Astrocyte of the spinal cord (primary cell): Measurements from ENCODE around the gene AHNAK.

Experiments
- DNase-seq: peaks from one replicate; pipeline ENCODE4 v3.0.0; 2011; ENCODE audit warnings: low read depth, low spot score
- H3K4me3 ChIP-seq: 2 replicates; pipeline ENCODE4 v1.5.1; 2011; ENCODE audit warnings: low read depth, mild to moderate bottlenecking, low read length, moderate library complexity
- in situ Hi-C: cut with HindIII; loops from 2 replicates; pipeline ENCODE4 v1.10.0; 2017; ENCODE audit warnings: low sequenced_read_pairs
- TF ChIP-seq, protein P1 (sequence below): IDR thresholded peaks from 2 replicates; pipeline ENCODE4 v1.5.1; 2012; ENCODE audit warnings: low read depth, mild to moderate bottlenecking, low read length, inconsistent platforms

Gene AHNAK

GRCh38 chr11:62512961-62513360 lies 33.6 kb downstream of the AHNAK start:
- H3K4me3 ChIP-seq = no peak overlapping the region
- TF ChIP-seq, protein P1, sequence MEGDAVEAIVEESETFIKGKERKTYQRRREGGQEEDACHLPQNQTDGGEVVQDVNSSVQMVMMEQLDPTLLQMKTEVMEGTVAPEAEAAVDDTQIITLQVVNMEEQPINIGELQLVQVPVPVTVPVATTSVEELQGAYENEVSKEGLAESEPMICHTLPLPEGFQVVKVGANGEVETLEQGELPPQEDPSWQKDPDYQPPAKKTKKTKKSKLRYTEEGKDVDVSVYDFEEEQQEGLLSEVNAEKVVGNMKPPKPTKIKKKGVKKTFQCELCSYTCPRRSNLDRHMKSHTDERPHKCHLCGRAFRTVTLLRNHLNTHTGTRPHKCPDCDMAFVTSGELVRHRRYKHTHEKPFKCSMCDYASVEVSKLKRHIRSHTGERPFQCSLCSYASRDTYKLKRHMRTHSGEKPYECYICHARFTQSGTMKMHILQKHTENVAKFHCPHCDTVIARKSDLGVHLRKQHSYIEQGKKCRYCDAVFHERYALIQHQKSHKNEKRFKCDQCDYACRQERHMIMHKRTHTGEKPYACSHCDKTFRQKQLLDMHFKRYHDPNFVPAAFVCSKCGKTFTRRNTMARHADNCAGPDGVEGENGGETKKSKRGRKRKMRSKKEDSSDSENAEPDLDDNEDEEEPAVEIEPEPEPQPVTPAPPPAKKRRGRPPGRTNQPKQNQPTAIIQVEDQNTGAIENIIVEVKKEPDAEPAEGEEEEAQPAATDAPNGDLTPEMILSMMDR = no peak
- in situ Hi-C loops = no loop called here
- no peak for DNase-seq

DNA sequence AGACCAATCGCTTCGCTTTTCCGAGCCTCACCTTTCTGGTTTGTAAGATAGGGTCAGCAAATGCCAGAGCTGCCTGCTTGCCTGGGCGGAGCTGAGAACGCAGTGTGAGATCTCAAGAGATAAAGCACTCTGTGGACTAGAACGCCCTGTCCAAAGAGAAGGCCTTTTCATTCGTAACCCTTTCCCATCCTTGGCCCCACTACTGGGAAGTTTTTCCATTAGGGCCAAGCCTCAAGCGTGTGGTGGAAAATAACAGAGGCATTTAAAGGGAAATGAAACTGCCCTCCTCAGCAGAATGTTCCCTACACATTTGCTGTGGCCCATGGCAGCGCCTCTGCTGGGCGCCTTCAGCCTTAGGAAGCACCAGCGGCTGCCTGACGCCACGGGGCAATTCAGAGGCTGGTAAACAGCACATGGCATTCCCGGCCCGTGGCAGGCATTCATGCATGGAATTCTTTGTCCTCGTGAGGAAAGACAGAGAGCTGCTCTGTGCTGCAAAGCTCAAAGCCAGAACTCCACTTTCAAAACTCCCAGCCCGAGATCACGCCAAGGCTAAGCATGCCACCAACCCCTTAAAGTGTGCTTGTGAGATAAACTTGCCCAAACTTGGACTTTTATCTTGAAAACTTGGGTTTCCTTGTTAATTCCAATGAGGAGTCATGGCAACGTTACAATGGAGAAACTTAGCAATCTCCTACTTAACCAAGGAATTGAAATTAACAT lies 38.1 kb downstream of the AHNAK start:
- H3K4me3 ChIP-seq = no peak overlapping the region
- TF ChIP-seq, protein P1 = peak; percentile 67
- in situ Hi-C loops = no loop called here
- peak; percentile 64 for DNase-seq

GRCh38 chr11:62507125-62507422 lies 39.5 kb downstream of the AHNAK start:
- DNase-seq = no peak
- TF ChIP-seq, protein P1 = no peak
- H3K4me3 ChIP-seq = no peak overlapping the region
- in situ Hi-C loops = no loop called here

GRCh38 chr11:62506413-62507124 lies 40.0 kb downstream of the AHNAK start:
- H3K4me3 ChIP-seq = no peak overlapping the region
- no peak for DNase-seq
- in situ Hi-C loops = no loop called here
- TF ChIP-seq, protein P1 = no peak

- peak overlapping the region; percentile 15 for H3K4me3 ChIP-seq
- no peak for DNase-seq
- in situ Hi-C loops = no loop called here
- TF ChIP-seq, protein P1 = no peak
Measured at GRCh38 chr11:62505440-62506091, 41.0 kb downstream of the AHNAK start.

- no peak for DNase-seq
- in situ Hi-C loops = no loop called here
- H3K4me3 ChIP-seq = no peak overlapping the region
- TF ChIP-seq, protein P1 = no peak
Measured at GRCh38 chr11:62505059-62505439, 41.6 kb downstream of the AHNAK start.
